Midbrain (tissue), 1 donor: ENCODE results near the gene SH3RF3.

Source experiments
- DNase-seq: peaks from one replicate; lab custom pipeline; 2025; lab: John Stamatoyannopoulos, UW

SH3RF3 gene

DNA sequence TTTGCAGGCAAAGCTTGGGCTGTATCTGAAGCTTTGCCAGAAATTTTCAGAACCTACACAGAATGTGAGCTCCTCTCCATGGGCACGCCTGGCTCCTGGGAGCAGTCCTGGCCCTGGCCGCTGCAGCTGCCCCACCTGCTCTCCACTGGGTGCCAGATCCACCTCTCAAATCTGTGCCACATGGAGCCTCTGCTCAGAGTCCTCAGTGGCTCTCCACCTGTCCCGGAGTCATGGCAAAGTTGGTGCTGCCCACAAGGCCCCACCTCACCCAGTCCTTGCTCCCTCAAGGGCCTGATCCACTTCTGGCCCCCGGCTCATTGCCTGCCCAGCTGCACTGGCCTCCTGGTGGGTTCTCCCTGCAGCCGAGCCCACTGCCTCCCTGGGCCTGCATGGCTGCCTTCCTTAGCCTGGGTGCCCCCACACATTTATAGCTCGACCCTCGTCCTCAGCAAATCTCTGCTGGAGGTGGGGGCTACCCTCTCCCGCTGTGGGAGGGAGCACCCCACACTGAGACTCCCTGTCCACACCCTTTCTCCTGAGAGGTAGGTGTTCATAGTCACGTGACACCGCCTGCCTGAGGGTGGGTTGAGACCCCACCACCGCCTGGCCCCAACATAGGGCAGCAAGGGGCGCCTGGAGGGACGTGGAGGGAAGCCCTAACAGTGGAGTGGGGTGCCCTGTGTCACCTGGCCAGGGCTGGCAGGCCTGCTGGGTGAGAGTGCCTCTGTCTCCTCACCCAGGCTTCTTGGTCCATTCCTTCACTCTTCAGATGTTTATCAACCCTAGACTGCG is 224.1 kb downstream of the SH3RF3 start:
- no peak for DNase-seq

DNA sequence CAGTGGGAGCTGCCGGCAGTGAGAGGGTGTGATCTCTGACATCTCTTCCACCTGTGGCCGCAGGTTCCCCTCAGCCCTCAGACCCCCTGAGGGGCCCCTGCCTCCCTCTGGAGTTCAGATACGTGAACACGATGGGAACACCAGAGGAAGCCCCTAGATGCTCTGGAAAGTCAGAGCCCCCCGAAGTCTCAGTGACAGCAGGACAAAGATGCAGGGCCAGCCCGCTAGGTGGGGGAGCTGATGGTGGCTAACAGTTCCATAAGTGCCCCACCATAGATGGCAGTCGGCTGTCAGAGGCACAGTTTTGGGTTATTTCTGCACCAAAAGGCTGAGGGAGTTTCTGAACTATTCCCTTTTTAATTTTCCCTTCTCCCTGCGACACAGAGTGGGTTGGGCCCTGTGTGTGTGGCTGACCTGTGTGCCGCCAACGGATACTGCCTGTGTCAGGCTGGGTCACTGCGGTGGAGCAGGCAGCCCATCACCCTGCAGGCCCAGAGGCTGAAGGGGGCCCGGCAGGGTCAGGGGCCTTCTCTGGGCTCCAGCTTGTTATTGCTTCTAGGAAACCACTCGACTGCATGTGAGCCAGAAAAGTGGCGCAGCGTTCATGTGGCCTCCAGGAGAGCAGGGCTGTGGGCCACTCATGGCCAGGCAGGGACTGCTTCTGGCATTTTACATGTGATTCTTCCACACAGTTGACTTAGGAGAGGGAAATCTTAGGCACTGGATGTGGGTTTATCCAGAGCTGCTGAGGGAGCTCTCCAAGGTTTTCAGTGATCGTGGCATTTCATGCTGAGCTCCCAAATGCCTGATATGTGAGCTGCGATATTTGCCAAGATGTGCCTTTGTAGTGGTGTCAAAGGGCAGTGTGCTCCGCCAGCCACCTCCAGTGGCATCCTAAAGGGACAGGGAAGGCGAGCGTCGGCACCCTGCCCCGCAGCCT is 225.1 kb downstream of the SH3RF3 start:
- DNase-seq, result no peak

DNA sequence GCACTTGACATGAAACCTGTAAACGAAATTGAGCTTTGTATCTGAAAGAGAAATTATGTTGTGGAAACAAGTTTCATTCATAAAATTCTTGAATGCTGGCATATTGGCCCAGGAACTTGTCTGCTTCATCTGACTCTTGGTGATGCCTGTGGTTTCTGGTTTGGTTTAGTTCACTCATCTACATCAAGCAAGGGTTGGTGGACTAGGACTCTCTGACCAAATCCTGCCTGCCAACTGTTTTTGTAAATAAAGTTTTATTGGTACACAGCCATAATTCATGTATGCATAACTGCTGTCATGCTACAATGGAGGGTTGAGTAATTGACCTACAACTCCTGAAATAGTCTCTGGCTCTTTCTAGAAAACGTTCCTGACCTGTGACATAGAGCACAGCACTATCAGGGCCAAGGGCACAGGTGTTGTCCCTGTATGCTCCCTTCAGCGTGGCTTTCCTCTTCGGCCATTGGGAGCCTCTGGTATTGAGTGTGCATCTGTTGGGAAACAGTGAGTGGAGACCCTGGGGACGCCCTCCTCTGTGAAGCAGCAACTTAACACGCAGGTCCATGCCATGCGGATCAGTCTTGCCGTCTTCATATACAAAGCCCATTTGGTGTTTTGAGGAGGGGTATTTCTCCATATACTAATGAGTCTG is 226.3 kb downstream of the SH3RF3 start:
- no peak for DNase-seq

GRCh38 chr2:109356324-109357035 is 227.5 kb downstream of the SH3RF3 start:
- DNase-seq, result no peak

- no peak for DNase-seq
Observed at GRCh38 chr2:109364217-109364616, 235.2 kb downstream of the SH3RF3 start.

GRCh38 chr2:109365131-109365530 is 236.1 kb downstream of the SH3RF3 start:
- DNase-seq, result no peak

DNA sequence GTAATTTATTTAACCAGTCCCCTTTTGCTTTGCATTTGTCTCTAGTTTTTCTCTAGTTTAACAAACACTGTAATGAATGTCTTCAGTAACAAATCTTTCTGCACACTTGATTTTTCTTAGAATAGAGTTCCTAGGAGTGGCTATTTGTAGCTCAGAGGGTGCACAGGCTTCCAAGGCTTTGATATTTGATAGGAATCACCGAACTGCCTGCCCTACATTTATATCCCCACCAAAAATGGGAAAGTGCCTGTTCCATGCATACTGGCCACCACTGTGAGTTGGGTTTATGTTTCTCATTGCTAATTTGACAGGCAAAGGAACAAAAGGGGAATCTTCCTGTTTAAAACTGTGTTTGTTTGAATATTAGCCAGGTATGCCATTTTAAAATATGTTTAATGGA is 238.7 kb downstream of the SH3RF3 start:
- DNase-seq, result no peak

DNA sequence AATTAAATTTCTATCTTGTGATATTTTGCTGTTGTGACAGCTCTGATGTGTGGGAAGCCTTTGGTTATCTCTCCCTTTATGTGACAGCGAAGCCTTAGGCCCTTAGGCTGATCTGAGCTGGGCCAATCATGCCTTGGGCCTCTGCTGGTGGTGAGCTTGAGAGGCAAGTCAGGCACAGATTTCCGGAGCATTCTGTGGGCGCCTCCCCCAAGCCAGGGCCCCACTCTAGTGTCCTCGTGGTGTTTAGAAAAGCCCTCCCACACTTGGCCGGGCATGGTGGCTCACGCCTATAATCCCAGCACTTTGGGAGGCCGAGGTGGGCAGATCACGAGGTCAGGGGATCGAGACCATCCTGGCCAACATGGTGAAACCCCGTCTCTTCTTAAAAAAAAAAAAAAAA is 239.8 kb downstream of the SH3RF3 start:
- DNase-seq, result no peak

DNA sequence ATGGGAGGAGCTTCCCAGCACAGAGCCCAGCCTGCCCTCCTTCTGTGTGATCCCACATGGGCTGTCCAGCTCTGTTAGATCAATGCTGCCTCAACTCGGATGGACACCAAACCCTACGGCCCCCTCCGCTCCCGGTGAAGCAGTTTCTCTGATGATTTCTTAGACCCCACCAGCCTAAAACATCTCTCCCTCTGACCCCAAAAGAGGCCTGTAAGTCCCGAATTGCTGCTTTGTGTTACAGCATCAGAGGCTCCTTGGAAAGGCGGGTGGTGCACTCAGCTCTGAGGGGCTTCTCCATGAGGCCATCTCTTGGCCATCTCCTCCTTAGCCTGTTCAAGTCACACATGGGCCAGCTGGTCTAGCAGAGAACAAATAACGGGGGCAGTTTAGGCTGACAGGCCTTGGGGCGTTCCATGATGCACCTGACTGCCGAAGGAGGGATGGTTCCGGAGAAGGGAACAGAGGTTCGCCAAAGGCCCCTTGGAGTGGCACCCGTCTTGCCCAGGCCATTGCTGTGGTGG is 240.7 kb downstream of the SH3RF3 start:
- no peak for DNase-seq

- DNase-seq, result no peak
Observed at GRCh38 chr2:109370399-109371035, 241.5 kb downstream of the SH3RF3 start.

GRCh38 chr2:109371481-109372170 is 242.6 kb downstream of the SH3RF3 start:
- DNase-seq, result no peak

- no peak for DNase-seq
Observed at GRCh38 chr2:109372171-109372568, 243.2 kb downstream of the SH3RF3 start.

GRCh38 chr2:109372614-109373013 is 243.6 kb downstream of the SH3RF3 start:
- DNase-seq, result no peak

GRCh38 chr2:109373791-109374547 is 245.0 kb downstream of the SH3RF3 start:
- no peak for DNase-seq

DNA sequence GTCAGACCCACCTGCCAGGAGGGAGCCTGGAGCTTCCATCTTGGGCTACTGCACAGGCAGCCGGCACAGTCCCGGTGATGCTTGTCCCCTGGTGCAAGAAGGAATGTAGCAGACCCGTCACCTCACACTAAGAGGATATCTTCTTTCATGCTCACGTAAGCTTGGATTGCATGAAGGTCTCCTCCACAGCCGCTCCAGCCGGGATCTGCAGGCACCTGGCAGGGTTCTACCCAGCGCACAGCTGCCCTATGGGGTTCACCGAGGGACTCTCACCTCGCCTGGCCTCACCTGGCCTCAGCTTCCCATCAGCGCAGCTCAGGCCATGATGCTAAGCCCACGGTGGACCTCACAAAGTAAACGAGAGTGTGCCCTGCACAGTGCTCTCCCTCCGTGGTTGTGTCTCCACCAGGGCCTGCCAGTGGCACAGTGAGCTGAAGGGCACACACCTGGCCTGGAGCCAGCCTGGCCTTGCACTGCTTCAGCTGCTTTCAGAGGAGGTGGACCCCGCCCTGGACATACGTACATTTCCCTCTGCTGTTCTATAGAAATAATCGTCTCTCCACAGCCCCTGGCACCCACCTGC is 245.6 kb downstream of the SH3RF3 start:
- no peak for DNase-seq

DNA sequence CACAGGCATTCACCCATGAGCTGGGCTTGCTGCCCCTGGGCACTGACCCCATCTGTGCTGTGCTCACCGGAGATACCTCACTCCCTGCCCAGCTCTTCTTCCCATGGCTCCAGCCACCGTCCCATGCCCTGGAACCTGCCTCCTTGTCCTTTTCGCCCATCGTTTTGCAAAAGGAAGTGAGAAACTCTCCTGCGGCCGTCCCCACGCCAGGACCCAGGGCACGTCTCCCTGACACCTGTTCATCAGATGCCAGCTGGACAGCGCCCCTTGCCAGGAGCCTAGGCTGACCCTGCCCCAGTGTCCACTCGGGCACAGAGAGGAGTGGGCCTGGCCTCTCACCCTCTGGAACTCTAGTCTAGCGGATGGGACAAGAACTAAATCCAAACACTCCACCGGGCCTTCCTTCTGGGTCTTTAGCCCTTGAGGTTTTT is 246.1 kb downstream of the SH3RF3 start:
- DNase-seq, result no peak

DNA sequence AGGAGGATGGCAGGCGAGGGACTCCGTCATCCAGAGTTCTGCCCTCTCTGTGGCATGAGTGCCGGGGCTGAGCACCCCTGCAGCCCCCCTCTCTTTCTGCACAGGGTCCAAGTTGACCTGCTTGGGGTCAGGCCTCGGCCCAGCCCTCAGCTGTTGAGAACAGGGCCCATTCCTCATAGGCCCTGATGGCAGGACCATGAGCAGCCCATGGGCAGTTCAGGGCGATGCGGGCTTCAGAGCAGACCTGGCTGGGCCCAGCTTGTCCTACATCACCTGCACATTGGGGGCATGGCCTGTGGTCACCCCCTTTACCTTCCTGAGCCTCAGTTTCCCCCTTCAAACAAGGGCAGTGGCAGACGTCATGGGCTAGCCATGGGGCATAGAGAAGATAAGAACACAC is 246.7 kb downstream of the SH3RF3 start:
- no peak for DNase-seq

DNA sequence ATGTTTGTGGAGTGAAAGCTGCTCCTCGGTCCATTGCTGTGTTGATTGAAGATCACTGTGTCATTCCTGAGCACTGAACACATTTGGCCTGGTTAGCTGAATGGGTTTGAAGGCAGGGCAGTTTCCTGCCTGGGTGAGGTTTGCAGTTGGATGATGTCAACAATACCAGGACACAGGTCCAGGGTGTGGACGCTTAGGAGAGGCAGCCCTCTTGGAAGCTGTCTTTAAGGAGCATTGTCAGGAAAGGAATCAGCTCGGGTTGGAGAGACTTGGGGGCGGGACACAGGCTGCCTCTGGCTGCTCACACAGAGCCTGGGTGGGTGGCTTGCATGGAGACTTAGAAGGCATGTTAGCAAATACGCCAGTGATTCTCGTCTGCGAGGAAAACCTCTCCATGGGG is 247.1 kb downstream of the SH3RF3 start:
- no peak for DNase-seq

DNA sequence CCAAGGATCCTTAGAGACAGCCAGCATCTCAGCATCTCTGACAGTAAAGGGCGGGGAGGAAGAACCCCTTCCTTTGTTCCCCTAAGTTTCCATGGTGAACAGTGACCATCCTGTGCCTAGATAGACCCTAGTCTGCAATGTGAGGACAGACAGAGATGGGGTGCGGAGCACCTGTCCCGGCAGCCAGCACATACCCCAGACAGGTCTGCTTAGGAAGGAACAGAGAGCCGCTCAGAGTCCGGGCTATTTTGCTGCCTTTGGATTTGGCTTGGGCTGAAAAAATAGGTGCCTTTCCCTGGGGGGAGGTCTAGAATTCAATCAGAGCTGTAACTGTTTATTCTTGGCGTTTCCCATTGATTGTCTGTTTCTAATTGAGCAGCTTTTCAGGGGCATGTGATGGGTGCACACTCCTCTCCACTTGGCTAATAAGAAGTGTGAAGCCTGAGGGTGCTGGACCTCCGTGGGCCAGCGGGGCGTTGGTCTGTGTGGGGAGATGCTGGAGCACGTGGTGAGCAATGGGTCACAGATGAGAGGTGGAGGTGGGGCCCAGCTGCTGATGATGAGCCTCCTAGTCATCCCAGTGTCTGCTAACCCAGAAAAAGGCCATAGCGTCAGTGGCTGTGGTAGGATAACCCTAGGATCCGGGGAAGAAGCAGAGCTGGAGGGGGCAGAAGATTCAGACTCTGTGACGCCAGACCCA is 247.9 kb downstream of the SH3RF3 start:
- DNase-seq, result no peak
